ENCODE results near the gene TP53BP2.
A peak's percentile ranks its signal among the peaks of the same experiment; 100 is the strongest.
"Not testable (repeated sequence)": the region's sequence is repeated elsewhere in the genome, so short reads cannot be mapped to it uniquely, and the experiment has no call there.

The TP53BP2 gene

DNA sequence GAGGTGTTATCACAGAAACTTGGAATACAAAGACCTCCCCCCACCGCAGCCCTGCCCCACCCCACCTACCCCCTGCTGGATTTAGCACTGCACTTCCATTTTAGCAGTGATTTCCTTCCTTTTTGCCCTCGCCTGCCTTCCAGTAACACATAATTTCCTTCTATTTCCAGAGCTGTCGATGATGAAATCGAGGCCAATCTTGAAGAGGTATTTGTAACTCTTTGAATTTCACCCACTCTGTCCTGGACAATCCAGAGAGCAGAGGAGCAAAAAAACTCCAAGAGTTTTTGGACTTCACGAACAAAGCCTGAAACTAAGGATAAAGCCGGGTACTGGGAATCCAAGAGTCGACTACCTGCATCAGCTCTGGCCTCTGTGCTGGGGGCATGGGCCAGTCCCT is 84.3 kb downstream of the TP53BP2 start:
- DNase-seq (ENCODE audit: low read depth in 2 of 2), result no peak

DNA sequence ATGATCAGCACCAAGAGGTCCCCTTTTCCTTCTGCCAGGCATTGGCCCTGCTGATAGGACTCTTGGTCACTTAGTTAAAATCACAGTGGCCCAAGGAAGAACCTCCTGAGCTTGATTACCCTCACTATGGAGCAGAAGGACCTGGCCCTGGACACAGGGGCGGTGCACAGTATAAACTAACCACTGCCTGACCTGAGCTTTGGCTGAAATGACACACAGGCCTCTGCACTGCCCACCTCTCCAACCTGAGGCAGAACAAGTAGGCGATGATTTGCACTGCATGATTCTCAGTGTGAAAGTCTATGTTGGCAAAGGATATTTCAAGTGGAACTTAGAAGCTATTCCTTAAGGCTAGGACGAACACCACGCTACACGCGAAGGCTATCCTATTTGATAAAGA is 84.9 kb downstream of the TP53BP2 start:
- no peak for DNase-seq (ENCODE audit: low read depth in 2 of 2)

DNA sequence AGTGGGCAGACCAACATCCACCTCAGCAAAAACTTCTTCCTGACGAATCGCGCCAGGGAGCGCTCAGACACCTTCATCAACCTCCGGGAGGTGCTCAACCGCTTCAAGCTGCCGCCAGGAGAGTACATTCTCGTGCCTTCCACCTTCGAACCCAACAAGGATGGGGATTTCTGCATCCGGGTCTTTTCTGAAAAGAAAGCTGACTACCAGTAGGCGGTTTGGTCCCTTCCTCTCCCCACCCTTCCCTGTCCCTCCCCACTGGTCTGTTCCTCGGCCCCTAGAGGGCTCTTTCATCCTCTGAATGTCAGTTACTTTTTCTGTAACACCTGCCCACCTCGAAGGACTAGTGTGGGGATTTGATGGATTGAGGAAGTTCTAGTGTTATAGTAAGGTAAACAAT is 86.5 kb downstream of the TP53BP2 start:
- no peak for DNase-seq (ENCODE audit: low read depth in 2 of 2)

DNA sequence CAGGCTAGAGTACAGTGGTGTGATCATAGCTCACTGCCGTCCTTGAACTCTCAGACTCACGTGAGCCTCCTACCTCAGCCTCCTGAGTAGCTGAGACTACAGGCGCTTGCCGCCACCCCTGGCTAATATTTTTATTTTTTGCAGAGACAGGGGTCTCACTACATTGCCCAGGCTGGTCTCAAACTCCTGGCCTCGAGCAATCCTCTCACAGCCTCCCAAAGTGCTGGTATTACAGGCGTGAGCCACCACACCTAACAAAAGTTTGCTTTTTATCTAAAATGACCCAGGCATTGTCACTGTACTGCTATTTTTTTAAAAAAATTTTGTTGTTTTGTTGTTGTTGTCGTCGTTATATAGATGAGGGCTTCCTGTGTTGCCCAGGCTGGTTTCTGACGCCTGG is 87.0 kb downstream of the TP53BP2 start:
- no peak for DNase-seq (ENCODE audit: low read depth in 2 of 2)

DNA sequence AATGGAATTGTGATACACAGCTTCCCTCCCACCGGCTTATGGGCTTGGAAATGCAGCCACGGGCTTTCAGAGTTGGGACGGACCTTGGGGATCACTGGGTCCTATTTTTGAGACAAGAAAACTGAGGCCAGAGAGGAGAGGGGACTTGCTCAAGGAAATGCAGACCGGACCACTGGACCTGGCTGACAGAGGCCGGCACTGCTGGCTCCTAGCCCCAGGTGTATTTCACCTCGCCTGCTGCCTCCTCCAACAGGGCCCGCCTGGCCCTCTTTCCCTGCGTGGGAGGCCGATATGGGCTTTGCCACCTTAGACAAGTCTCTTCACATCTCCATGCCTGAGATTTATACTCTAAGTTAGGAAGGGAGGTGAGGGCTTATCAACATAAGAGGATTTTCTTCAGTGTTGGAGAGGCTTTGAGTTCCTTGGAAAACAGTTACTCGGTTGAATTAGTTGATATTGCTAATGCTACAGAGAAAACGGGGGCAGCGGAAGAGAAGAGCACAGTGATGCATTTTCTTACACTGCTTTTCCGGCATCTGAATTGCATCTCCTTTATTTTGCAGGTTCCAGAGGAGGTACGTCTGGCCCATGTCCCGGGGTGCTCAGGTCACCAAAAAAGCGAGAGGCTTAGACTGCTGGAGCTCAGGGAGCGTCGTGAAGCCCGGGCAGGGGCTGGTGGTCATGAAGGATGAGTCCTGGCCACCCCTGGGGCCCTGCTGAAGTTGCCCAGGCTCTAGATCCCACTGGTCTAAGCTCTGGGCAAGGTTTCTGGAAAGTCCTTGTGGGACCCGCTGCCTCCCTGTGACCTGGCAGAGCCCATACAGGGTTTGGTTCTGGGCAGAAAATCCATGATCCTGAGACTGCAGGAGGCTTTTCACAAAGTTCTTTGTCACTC is 88.7 kb downstream of the TP53BP2 start:
- no peak for DNase-seq (ENCODE audit: low read depth in 2 of 2)

DNA sequence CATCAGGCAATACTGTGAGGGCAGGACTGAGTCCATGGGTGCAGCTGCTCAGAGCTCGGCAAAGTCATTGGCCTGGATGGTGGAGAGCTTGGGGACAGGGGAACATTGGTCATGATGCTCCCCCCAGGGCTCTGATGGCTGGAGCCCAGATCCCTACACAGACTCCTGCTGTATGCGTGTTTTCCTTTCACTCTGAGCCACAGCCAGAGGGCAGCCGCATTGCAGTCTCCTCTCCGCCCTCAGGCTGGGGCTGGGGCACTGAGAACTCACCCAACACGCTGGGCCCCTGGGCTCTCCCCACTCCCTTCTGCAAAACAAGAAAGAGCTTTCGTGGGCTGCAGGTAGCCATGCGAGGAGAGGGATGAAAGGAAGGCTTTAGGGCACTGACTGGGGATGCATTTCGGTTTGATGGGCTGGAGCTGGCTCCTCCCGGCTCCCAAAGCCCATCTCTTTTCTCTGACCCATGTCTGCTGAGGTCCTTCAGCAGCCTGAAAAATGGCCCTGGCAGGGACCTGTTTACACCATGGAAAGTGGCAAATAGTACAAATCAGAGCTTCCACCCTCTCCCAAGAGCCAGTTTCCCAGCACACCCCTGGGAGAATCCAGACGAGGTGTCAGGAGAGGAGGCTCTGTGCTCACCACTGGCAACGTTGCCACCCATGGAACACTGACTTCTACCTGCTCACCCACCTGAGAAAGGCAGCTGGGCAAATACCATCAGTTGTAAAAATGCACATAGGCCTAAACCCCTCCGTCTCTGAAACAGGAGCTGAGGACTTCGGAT is 89.6 kb downstream of the TP53BP2 start:
- DNase-seq (ENCODE audit: low read depth in 2 of 2), result no peak

DNA sequence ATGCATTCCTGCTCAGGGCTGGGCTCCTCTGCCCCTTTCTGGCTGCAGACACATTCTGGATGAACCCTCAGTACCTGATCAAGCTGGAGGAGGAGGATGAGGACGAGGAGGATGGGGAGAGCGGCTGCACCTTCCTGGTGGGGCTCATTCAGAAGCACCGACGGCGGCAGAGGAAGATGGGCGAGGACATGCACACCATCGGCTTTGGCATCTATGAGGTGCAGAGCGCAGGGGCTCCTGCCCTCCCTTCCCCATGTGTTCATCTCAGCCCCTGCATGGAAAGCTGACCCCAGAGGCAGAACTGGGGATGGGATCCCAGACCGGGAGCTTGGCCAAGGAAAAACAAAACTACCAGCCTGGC is 90.3 kb downstream of the TP53BP2 start:
- DNase-seq (ENCODE audit: low read depth in 2 of 2), result no peak

DNA sequence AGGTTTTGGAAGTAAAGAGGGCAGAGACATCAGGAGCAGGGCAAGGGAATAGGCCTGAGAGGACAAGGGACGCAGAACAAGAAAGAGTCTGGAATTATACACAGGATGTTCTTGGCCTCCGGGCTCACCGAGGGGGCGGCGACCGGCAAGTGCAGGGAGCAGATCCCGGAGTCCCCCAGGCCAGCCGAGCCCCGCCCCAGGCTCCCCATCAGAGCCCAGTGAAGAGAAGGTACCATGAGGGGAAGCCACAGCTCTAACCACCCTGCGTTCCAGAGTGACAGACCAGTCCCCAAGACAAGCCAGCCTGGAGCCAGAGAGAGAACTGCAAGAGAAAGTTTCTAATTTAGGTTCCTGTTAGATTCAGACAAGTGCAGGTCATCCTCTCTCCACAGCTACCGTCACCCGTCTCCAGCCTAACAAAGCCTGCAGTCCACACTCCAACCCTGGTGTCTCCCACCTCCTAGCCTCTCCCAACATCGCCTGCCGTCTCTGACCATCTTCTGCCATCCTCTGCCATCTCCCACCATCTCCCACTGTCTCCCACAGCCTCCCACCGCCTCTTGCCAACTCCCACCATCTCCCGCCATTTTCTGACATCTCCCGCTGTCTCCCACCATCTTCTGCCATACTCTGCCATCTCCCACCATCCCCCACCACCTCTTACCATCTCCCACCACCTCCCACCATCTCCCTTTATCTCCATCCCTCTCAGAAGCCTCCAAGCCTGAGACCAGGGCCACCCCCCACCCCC is 90.9 kb downstream of the TP53BP2 start:
- DNase-seq (ENCODE audit: low read depth in 2 of 2), result no peak

DNA sequence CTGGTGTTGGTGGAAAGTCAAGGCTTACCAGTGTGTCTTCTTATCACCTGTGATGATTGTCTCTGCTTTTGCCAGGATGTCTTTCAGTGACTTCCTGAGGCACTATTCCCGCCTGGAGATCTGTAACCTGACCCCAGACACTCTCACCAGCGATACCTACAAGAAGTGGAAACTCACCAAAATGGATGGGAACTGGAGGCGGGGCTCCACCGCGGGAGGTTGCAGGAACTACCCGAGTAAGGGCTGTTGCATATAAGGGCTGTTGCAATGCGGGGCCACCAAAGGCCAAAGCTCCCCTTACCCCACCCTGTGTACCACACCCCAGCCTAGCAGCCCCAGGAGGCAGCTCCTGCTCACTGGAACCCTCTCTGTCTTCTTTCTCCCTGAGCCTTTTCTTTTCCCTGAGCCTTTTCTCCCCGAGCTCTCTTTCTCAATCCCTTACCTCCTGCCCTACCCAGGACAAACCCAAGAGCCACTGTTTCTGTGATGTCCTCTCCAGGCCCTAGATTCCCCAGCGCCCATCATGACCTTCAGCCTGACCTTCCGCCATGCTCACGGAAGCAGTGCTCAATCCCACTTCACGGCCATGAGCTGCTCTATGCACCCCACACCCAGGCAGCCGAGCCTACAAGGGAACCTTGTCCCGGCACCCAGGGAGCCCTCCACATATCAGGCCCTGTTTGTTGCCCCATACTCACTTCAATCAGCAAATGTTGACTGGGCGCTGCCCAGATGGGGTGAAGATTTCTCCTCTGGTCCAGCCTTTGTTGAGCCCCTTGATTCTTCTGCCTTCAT is 92.8 kb downstream of the TP53BP2 start:
- DNase-seq (ENCODE audit: low read depth in 2 of 2), result no peak

DNA sequence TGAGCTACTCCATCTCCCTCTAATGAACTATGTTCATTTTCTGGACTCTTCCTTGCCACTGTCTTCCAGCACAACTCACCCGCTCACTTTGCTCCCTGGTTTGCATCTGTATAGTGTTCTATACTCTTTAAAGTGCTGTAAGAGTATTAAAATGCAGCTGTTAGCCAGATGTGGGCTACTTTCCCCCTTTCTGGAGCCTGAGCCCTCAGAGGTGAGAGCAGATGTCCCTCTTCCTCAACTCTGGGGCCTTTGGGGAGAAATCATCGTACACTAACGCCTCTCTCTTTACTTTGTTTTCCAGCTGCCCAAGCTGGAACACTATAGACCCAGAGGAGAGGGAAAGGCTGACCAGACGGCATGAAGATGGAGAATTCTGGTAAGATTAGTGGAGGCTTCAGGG is 94.1 kb downstream of the TP53BP2 start:
- no peak for DNase-seq (ENCODE audit: low read depth in 2 of 2)

DNA sequence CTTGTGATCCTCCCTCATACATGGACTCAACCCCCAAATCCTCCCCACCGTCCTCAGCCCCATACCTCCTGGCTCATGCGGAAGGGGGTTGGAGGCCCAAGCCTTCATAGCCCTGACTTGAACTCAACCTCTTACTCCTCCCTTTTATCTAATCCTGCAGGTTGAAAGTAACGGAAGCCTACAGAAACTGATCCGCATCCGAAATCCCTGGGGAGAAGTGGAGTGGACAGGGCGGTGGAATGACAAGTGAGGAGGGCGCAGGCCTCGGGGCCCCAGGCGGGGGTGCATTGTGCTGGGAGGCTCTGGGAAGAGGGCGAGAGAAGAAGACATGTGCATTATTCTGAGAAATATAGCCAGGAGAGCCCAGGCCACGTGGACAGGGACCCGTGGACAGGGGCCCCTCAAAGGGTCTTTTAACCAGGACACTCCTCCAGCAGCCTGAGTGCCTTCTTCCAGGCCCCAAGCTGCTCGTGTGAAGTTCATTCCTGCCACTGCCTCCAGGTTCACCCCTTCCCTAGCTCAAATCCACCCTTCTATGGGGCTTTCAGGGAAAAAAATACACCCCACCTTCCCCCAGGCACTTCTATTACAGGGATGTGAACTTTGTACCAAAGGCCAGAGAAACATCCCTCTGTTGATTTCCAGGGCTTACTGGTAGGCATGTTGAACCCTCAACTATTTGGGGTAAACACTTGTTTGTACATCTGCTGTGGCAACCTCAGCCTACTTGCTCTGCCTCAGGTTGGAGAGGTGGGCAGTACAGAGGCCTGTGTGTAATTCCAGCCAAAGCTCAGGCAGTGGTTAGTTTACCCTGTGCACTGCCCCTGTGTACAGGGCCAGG is 94.8 kb downstream of the TP53BP2 start:
- DNase-seq (ENCODE audit: low read depth in 2 of 2), result no peak

DNA sequence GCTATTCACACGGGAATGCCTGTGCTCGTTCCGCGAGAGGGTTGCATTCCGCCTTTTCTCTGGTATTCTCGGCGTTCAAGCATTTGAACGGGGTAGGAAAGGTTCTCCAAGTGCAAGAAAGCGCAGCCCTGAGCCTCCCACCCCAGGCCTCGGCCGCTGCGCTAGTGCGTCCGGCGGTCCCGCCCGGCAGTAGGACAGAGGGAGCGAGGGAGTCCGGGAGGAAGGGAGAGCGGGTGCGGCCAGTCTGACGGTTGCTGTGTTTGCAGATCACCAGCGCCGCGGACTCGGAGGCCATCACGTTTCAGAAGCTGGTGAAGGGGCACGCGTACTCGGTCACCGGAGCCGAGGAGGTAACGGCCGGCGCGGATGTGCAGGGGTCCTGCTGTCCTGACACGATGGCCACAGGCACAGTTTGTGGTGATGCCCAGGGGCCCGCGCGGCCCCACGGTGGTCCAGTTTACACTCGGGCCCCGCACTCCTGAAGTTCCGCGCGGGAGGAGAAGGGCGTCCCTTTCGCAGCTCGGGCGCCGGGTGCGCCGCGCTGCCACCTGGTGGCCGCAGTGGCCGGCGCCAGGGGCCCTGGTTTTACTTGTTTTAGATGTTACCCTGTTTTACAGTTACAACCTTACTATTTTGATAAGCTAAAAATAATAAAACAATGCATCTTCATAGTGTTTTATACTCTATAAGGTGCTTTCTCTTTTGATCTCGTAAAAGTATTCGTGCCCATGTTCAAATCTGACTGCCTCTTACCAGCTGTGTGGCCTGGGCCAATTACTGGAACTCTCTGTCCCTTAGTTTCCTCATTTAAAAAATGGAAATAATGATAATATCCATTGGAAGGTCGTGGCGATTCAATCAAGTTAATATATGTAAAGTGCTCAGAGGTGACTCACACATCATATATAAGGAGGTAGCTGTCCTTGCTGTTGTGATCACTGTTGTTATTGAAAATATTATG is 96.7 kb downstream of the TP53BP2 start:
- DNase-seq (ENCODE audit: low read depth in 2 of 2), result peak; percentile 27 to 37

DNA sequence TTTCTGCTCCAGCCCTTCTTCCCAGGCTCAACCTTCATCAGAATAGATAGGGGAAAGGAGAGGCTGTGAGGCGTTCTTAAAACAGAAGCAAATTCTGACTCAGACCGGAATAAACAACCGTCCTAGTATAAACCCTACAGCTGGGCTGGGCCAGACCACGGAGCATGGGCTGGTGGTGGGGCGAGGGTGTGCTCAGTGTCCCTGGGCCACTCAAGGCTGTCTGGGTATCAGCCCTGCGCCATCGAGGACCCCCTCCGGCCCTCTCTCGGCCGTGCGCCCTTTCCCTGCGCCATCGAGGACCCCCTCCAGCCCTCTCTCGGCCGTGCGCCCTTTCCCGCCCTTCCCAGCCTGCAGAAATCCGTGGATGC is 97.4 kb downstream of the TP53BP2 start:
- no peak for DNase-seq (ENCODE audit: low read depth in 2 of 2)

DNA sequence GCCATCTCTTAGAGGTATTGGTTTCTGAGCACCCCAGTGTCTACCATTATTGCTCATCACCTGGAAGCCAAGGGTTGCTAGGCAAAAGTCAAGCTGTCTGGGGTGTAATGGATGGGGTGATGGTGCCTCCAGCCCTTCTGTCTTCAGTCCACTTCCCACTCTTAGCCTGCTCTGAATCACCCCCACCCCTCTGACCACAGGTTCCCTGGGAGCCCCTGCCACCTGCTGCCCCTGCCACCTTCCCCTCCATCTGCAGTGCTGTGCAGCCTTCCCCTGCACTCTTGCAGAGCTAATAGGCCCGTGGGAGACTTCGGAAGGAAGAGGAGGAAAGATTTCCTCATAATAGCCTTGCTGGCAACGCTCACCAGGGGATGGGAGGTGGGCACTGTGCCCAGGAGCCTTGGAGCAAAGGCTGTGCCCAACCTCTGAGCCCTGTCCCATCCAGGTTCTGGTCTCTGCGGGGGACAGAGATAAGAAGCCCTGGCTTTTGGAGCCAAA is 97.9 kb downstream of the TP53BP2 start:
- no peak for DNase-seq (ENCODE audit: low read depth in 2 of 2)

DNA sequence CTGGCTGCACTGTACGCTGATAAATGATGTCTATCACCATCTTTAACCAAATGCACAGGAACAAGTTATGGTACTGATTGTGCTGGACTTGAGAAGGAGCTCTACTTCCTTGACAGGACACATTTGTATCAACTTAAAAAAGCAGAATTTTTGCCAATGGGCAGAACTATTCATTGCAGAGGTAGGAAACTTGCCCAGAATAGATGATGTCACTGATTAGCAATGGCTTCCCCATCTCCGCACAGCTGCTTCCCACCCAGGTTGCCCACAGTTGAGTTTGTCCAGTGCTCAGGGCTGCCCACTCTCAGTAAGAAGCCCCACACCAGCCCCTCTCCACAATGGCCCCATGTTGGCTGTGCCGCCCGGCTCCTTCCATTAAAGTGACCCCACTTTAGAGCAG is 100.0 kb downstream of the TP53BP2 start:
- no peak for DNase-seq (ENCODE audit: low read depth in 2 of 2)

DNA sequence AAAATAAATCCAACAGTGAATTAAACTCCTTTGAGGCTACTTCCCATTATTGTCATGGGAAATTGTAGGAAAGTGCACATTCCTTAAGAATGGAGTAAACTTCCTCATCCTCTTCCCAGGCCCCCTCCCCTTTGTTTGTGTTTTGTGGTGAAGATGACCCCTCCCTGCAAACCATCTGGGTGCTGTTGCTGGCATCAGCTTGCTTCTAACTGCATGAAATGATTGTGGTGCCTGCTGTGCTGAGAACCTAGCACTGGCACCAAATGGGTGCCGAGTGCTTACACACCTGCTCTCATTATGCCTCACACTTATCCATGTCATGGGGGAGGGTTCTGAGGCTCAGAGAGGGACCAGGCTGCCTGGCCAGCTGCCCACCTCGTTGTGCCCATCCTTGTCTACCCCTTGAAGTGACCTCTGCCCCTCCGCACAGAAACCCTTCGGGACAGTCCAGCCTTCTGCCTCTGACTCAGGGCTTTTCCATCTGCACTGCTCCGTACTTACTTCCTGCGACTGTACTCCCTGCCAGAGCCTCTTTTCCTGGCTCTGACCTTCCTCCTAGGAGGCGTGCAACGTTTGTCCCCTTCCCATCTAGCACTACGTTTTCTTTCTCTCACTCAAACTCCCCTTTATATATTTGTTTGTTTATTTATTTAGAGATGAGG is 102.8 kb downstream of the TP53BP2 start:
- DNase-seq (ENCODE audit: low read depth in 2 of 2), result no peak

DNA sequence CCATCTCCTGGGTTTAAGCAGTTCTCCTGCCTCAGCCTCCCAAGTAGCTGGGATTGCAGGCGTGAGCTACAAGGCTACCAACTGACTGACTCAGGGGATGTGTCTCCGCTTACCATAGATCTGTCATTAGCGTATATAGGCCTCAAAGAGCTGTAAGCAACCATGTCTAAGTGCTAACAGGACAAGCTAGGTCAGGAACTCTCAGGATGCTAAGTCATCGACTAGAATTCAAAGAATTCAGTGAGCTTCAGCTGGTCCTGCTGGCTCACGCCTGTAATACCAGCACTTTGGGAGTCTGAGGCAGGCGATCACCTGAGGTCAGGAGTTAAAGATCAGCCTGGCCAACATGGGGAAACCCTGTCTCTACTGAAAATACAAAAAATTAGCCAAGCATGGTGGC is 103.9 kb downstream of the TP53BP2 start:
- no peak for DNase-seq (ENCODE audit: low read depth in 2 of 2)

DNA sequence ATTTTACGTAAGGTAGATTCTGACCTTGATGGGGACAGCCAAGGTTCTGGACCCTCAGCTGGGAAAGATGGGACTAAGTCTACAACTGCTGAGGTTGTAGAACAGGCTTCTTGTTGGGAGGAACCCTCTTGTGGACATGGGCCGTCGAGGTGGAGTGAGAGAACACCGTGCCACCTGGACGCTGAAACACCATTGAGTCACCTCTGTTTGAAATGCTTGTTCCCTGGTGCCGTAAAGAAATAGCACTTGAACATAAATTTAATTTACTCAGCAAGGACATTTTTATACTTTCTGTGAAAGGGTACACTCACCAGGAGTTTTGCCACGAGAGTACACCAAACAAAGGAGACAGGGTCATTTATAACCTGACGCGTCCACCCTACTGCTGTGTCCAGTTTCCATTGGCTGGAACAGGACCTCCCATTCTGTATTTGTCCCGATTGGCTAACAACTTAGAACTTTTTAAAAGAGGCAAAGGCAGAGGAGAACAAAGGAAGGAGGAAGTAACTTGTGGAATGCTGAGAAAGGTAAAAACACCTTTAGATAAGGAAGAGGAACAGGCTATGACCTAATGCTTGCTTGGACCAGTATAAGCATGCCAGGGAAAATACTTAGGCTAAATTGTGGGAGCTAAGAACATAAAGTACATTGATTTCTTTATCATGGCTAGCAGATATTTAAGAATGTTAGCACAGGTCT is 105.6 kb downstream of the TP53BP2 start:
- DNase-seq (ENCODE audit: low read depth in 2 of 2), result not testable (repeated sequence)
